ENCODE measurements around the gene MCAT. TPM values are rescaled to one million over a fixed set of nuclear protein-coding genes. Genes with fewer than 3 reads are reported as not detected.

Gene MCAT
- total RNA-seq, 1 experiment from 2014 or later, result 18.8 TPM

GRCh38 chr22:43090130-43090789, 52.9 kb downstream of the MCAT start:
- Mint-ChIP-seq H3K4me1 (ENCODE audit: insufficient read depth, unreplicated experiment) (peaks cover 9% of the 10 kb centered on the region), H3K4me3 (ENCODE audit: unreplicated experiment) (peak overlapping the region; percentile 76), H3K27me3 (ENCODE audit: insufficient read depth, unreplicated experiment) (no peaks in the 10 kb centered on the region), H3K27ac (ENCODE audit: low read depth, unreplicated experiment) (no peak overlapping the region), H3K9me3 (ENCODE audit: unreplicated experiment) (peaks cover 1% of the 10 kb centered on the region), H3K36me3 (ENCODE audit: insufficient read depth, unreplicated experiment) (no peaks in the 10 kb centered on the region)
- ChIA-PET POLR2A (interaction anchor here (0.5 to 1.4 kb wide), 18 partner anchors 9 to 476 kb away, joined by 3 to 11 read pairs (median 4); partner anchors contain the start of genes MCAT, PACSIN2 and POLDIP3), CTCF (interaction anchor here (0.5 to 2.5 kb wide), 27 partner anchors 8 to 469 kb away, joined by 3 to 14 read pairs (median 3); no protein-coding TSS in a partner anchor)
- BruUV-seq (replicated peaks), result no TSS peak
- DNase-seq (ENCODE audit: unreplicated experiment), result peak; percentile 91
- intact Hi-C loops (cut with micrococcal nuclease), result loop anchor here (1.0 to 5.0 kb wide), 5 partner anchors 100 to 469 kb away; no protein-coding TSS in a partner anchor
- TF ChIP-seq CTCF (IDR thresholded peaks at IDR 0.05; ENCODE audit: unreplicated experiment), result peak; percentile 49

- no peaks in the 10 kb centered on the region for H3K36me3 Mint-ChIP-seq (ENCODE audit: insufficient read depth, unreplicated experiment)
- peak within 1 kb of the TSS; percentile 76 for H3K4me3 Mint-ChIP-seq (ENCODE audit: unreplicated experiment)
- intact Hi-C loops (cut with micrococcal nuclease), result loop anchor here (2.0 kb wide), 1 partner anchor 22 kb away; no protein-coding TSS in a partner anchor
- peak within 1 kb of the TSS; percentile 95 for H3K27ac Mint-ChIP-seq (ENCODE audit: low read depth, unreplicated experiment)
- no peaks in the 10 kb centered on the region for H3K9me3 Mint-ChIP-seq (ENCODE audit: unreplicated experiment)
- no peak for TF ChIP-seq CTCF (IDR thresholded peaks at IDR 0.05; ENCODE audit: unreplicated experiment)
- POLR2A ChIA-PET, result interaction anchor here (1.4 kb wide), 1 partner anchor 9 kb away, joined by 5 read pairs; no protein-coding TSS in a partner anchor
- no peaks in the 10 kb centered on the region for H3K27me3 Mint-ChIP-seq (ENCODE audit: insufficient read depth, unreplicated experiment)
- H3K4me1 Mint-ChIP-seq (ENCODE audit: insufficient read depth, unreplicated experiment), result peaks cover 5% of the 10 kb centered on the region
- CTCF ChIA-PET, result no interaction called here
- TSS peak; percentile 73 for BruUV-seq (replicated peaks)
- peak; percentile 84 for DNase-seq (ENCODE audit: unreplicated experiment)
Observed at GRCh38 chr22:43088984-43089717, 54.0 kb downstream of the MCAT start, which contains the start of gene TTLL1. TTLL1 (minus strand) TSS chr22:43089391; CDS start chr22:43075586, 13,805 bp downstream.

DNA sequence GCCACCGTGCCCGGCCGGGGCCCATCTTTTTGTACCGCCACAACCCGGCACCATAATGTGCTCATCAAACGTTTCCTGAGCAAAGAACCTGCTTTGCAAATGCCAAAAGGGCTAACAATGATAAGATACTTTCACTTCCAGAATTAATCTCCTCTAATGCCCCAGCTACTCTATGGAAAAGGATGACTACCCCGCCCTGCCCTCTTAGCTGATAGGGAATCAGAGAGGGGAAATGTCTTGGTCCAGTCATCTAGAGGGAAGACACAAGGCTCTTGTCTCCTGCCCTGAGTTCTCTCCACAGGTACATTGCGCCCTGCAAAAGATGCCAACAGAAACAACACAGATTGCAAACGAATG, 54.6 kb downstream of the MCAT start:
- no TSS peak for BruUV-seq (replicated peaks)
- Mint-ChIP-seq H3K27me3 (ENCODE audit: insufficient read depth, unreplicated experiment) (no peaks in the 10 kb centered on the region), H3K4me3 (ENCODE audit: unreplicated experiment) (peak overlapping the region; percentile 76), H3K9me3 (ENCODE audit: unreplicated experiment) (no peaks in the 10 kb centered on the region), H3K36me3 (ENCODE audit: insufficient read depth, unreplicated experiment) (no peaks in the 10 kb centered on the region), H3K27ac (ENCODE audit: low read depth, unreplicated experiment) (peak overlapping the region; percentile 95), H3K4me1 (ENCODE audit: insufficient read depth, unreplicated experiment) (no peaks in the 10 kb centered on the region)
- no peak for DNase-seq (ENCODE audit: unreplicated experiment)
- ChIA-PET CTCF (no interaction called here), POLR2A (interaction anchor here (0.6 to 1.4 kb wide), 2 partner anchors 8 to 23 kb away, joined by 3 to 5 read pairs; no protein-coding TSS in a partner anchor)
- intact Hi-C loops (cut with micrococcal nuclease), result loop anchor here (2.0 kb wide), 1 partner anchor 22 kb away; no protein-coding TSS in a partner anchor
- no peak for TF ChIP-seq CTCF (IDR thresholded peaks at IDR 0.05; ENCODE audit: unreplicated experiment)

Measured in MCF 10A (cell line).